SJSA1 (cell line): ENCODE measurements around the gene ARHGEF5. TPM values are rescaled to one million over a fixed set of nuclear protein-coding genes. Genes with fewer than 3 reads are reported as not detected.
"Not testable (repeated sequence)": the region's sequence is repeated elsewhere in the genome, so short reads cannot be mapped to it uniquely, and the experiment has no call there.

ENCODE experiments used
- DNase-seq, 2 experiments: peaks; one replicate each; pipeline ENCODE4 v3.0.0-alpha.2; 2015 to 2020; ENCODE audit warnings: low spot score in 2 of 2, low read depth in 1 of 2
- H3K27ac ChIP-seq: fragments of 250-450 bp; sonication (Bioruptor Pico); 2 replicates; pipeline ENCODE4 v1.5.1; 2020; ENCODE audit warnings: mild to moderate bottlenecking, moderate library complexity
- H3K27me3 ChIP-seq: fragments of 250-450 bp; sonication (Bioruptor Pico); replicated peaks from 2 replicates; pipeline ENCODE4 v1.5.1; 2020; ENCODE audit warnings: mild to moderate bottlenecking, moderate library complexity
- H3K36me3 ChIP-seq: fragments of 250-450 bp; sonication (Bioruptor Pico); 2 replicates; pipeline ENCODE4 v1.5.1; 2020; ENCODE audit warnings: mild to moderate bottlenecking
- H3K4me1 ChIP-seq: fragments of 250-450 bp; sonication (Bioruptor Pico); replicated peaks from 2 replicates; pipeline ENCODE4 v1.6.1; 2021; ENCODE audit warnings: mild to moderate bottlenecking
- H3K4me3 ChIP-seq: fragments of 250-450 bp; sonication (Bioruptor Pico); 2 replicates; pipeline ENCODE4 v1.5.1; 2020; ENCODE audit warnings: mild to moderate bottlenecking
- H3K9me3 ChIP-seq: fragments of 250-450 bp; sonication (Bioruptor Pico); replicated peaks from 2 replicates; pipeline ENCODE4 v1.5.1; 2020; ENCODE audit warnings: mild to moderate bottlenecking
- total RNA-seq: library from RNA; depleted of rRNA; stranded (reverse); fragments of >200 nt; shearing (Covaris generic); gene quantifications from 2 replicates; pipeline ENCODE4 v1.2.3, GENCODE V29; 2014

ARHGEF5 gene
- total RNA-seq, 1 experiment from 2014 or later, result 0.29 TPM

DNA sequence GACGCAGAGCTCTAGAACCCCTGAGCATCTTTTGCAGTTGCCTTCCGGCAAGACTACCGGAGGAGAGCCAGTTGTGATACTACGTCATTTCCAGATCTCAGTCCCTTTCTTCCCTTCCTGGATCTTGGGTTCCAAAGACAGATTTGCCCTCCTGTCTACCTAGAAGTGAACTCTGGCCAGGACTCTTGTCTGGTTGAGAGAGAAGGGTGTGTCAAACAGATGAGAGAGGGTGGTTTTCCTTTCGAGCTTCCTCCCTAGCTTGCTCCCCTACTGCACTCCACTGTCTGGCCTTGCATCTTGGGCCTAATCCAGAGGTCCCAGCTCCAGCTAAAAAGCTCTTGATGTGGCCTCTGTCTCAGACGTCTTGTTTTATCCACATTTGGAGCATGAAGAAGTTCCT, 983 bp downstream of the ARHGEF5 start:
- not testable (repeated sequence) for H3K9me3 ChIP-seq, H3K4me3 ChIP-seq, H3K27ac ChIP-seq, DNase-seq, H3K4me1 ChIP-seq, H3K36me3 ChIP-seq, H3K27me3 ChIP-seq

DNA sequence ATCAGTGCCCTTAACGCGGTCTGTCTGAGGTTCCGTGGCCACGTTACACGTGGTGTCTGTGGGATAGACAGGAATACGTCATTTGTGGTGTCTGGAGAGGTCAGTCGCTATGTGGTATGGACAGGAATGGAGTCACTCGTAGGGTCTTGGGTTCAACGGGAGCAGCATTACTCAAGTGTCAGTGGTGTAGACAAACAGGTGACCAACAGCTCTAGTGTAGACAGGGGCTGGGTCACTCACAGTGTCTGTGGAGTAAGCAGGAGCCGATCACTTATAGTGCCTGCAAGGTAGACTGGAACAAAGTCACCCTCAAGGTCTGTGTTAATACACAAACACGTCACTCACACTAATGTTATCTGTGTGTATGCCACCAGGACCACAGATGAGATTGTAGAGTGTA, 1.7 kb downstream of the ARHGEF5 start:
- H3K4me1 ChIP-seq, H3K4me3 ChIP-seq, H3K27ac ChIP-seq, H3K9me3 ChIP-seq, DNase-seq, H3K36me3 ChIP-seq, H3K27me3 ChIP-seq: not testable (repeated sequence)

DNA sequence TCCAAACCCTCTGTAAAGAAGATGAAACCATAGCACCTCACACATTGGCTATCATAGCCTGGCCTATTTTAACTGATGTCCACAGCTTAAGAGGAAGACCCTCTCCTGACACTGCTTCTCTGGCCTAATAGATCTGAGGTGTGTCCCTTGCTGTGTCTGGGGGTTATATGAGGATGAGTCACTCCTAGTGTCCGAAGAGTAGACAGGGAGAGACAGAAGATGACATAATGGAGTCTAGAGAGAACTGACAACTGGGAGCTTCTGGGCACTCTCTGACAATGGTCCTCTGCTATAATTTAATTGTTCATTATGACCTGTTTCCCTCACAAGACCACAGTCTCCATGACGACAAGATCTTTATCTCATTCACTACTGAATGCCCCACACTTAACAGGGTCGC, 6.9 kb downstream of the ARHGEF5 start:
- not testable (repeated sequence) for H3K27me3 ChIP-seq, H3K27ac ChIP-seq, DNase-seq, H3K4me1 ChIP-seq, H3K4me3 ChIP-seq, H3K9me3 ChIP-seq, H3K36me3 ChIP-seq

- H3K4me1 ChIP-seq, H3K27ac ChIP-seq, H3K9me3 ChIP-seq, H3K36me3 ChIP-seq, DNase-seq, H3K4me3 ChIP-seq, H3K27me3 ChIP-seq: not testable (repeated sequence)
Measured at GRCh38 chr7:144365523-144365922, 10.3 kb downstream of the ARHGEF5 start.

GRCh38 chr7:144367250-144367649, 12.0 kb downstream of the ARHGEF5 start:
- H3K4me3 ChIP-seq, H3K4me1 ChIP-seq: not testable (repeated sequence)

DNA sequence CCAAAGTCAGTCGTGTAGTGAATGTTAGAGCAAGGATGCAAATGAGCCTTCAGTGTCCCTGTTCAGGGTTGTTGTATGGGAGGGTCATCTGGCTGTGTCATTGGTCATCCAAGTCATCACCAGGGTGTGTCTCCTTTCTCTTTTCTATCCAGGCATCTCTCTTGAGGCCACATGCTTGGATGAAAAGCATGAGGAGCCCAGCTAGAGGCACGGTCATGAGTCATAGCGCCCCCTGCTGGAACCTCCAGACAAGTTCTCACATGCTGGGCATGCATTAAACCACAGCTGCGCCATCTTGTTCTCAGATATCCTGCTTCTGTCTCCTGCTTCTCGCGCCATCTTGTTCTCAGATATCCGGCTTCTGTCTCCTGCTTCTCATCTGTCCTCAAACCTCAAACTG, 14.0 kb downstream of the ARHGEF5 start:
- not testable (repeated sequence) for H3K27ac ChIP-seq, H3K9me3 ChIP-seq, DNase-seq, H3K36me3 ChIP-seq, H3K4me1 ChIP-seq, H3K4me3 ChIP-seq, H3K27me3 ChIP-seq

More at GRCh38 chr7:144367250-144367649, 12.0 kb downstream of the ARHGEF5 start:
- H3K9me3 ChIP-seq, H3K27me3 ChIP-seq, H3K36me3 ChIP-seq, DNase-seq, H3K27ac ChIP-seq: not testable (repeated sequence)

- no peaks in the 10 kb centered on the region for H3K4me1 ChIP-seq
Measured at GRCh38 chr7:144378651-144379050, 23.4 kb downstream of the ARHGEF5 start.

DNA sequence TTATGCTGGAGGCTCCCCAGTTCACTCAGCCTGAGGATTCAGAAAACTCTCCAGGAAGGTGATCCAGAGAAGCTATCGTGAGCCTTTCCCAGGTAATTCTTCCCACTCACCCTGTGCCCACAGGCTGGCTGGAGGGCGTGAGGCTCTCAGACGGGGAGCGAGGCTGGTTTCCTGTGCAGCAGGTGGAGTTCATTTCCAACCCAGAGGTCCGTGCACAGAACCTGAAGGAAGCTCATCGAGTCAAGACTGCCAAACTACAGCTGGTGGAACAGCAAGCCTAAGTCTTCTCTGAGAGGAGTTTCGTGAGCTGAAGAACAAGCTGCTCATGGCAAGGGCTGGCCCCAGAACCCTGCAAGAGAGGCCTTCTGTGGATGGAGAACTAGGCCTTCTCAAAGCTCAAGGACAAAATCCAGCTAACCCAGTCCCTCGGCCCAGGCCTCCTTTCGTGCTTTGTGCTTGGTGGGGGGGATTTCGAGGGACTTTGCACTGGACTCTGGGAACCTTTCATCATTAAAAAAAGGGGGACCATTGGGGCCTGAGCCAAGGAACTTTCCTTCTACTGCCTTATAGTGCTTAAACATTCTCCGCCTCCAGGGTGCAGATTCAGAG, 24.7 kb downstream of the ARHGEF5 start:
- DNase-seq, result no peak
- no peak overlapping the region for H3K27ac ChIP-seq
- peaks cover 11% of the 10 kb centered on the region for H3K4me1 ChIP-seq
- no peak overlapping the region for H3K4me3 ChIP-seq
- H3K27me3 ChIP-seq, result no peaks in the 10 kb centered on the region
- no peaks in the 10 kb centered on the region for H3K36me3 ChIP-seq
- no peaks in the 10 kb centered on the region for H3K9me3 ChIP-seq

More at GRCh38 chr7:144378651-144379050, 23.4 kb downstream of the ARHGEF5 start:
- H3K27me3 ChIP-seq, result no peaks in the 10 kb centered on the region
- no peaks in the 10 kb centered on the region for H3K9me3 ChIP-seq
- DNase-seq, result no peak
- no peaks in the 10 kb centered on the region for H3K36me3 ChIP-seq
- H3K4me3 ChIP-seq, result no peak overlapping the region
- H3K27ac ChIP-seq, result no peak overlapping the region

DNA sequence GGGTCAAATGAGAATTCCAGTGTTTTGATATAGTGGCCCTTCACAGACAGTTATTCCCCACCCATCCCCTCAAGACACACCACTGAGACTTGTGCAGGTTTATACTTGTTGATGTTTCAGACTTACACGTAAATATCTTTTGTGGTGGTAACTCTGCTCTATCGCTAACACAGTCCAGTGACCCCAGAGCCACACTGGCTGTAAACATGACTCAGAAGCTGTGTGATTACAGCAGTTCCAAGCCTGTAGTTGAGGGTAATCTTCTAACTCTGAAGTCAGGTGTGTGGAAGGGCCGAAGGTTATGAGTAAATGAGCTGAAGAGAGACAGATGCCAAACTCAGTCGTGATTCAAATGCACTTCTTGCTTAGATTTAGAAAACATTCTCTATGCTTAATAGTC, 28.9 kb downstream of the ARHGEF5 start:
- Histone ChIP-seq H3K4me3 (no peak overlapping the region), H3K27me3 (no peaks in the 10 kb centered on the region), H3K27ac (no peak overlapping the region), H3K9me3 (no peaks in the 10 kb centered on the region), H3K36me3 (no peaks in the 10 kb centered on the region), H3K4me1 (peaks cover 11% of the 10 kb centered on the region)
- peak in 1 of 2 experiments; percentile 11 for DNase-seq

- Histone ChIP-seq H3K9me3 (no peaks in the 10 kb centered on the region), H3K36me3 (no peaks in the 10 kb centered on the region), H3K27me3 (no peaks in the 10 kb centered on the region), H3K27ac (no peak overlapping the region), H3K4me3 (no peak overlapping the region), H3K4me1 (peaks cover 11% of the 10 kb centered on the region)
- peak in 1 of 2 experiments; percentile 6 for DNase-seq
Measured at GRCh38 chr7:144384555-144385245, 29.5 kb downstream of the ARHGEF5 start.

- DNase-seq, result no peak
- H3K4me1 ChIP-seq, result peaks cover 11% of the 10 kb centered on the region
- H3K36me3 ChIP-seq, result no peaks in the 10 kb centered on the region
- no peak overlapping the region for H3K27ac ChIP-seq
- H3K27me3 ChIP-seq, result no peaks in the 10 kb centered on the region
- H3K9me3 ChIP-seq, result no peaks in the 10 kb centered on the region
- H3K4me3 ChIP-seq, result no peak overlapping the region
Measured at GRCh38 chr7:144386741-144387140, 31.5 kb downstream of the ARHGEF5 start.

GRCh38 chr7:144388950-144389349, 33.7 kb downstream of the ARHGEF5 start:
- peaks cover 9% of the 10 kb centered on the region for H3K4me1 ChIP-seq
- no peaks in the 10 kb centered on the region for H3K36me3 ChIP-seq
- H3K27me3 ChIP-seq, result no peaks in the 10 kb centered on the region
- no peak overlapping the region for H3K4me3 ChIP-seq
- H3K9me3 ChIP-seq, result no peaks in the 10 kb centered on the region
- no peak for DNase-seq
- H3K27ac ChIP-seq, result no peak overlapping the region

DNA sequence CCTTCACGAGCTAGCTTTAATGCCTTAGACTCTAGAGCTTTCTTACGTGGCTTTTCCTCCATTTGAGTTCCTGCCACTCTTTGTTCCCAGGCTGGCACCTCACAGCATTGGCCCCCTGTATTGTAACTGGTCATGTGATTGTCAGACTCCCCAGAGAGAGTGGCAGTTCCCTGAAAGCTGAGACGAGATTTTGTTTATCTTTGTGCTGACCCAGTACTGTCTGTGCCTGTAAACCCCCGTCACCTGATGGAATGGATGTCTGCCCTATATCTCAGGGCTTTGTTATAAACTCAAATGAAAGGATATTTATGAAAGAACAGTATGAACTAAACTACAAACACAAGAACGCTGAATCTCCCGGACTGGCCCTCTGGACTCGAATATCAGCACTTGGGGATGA, 35.3 kb downstream of the ARHGEF5 start:
- H3K9me3 ChIP-seq, result no peaks in the 10 kb centered on the region
- no peak overlapping the region for H3K27ac ChIP-seq
- no peaks in the 10 kb centered on the region for H3K36me3 ChIP-seq
- H3K4me3 ChIP-seq, result no peak overlapping the region
- no peak for DNase-seq
- H3K27me3 ChIP-seq, result no peaks in the 10 kb centered on the region
- no peaks in the 10 kb centered on the region for H3K4me1 ChIP-seq

DNA sequence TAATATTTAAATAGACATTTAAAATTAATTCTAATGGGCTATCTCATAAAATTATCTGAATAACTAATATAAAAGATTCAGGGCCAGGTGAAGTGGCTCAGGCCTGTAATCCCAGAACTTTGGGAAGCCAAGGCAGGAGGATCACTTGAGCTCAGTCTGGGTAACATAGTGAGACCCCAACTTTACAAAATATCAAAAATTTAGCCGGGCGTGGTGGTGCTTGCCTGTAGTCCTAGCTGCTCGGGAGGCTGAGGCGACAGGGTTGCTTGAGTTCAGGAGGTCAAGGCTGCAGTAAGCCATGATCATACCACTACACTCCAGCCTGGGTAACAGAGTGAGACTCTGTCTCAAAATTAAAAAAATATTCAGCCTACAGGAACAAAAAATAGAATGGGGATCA, 35.8 kb downstream of the ARHGEF5 start:
- no peaks in the 10 kb centered on the region for H3K9me3 ChIP-seq
- no peak overlapping the region for H3K27ac ChIP-seq
- no peak for DNase-seq
- no peaks in the 10 kb centered on the region for H3K27me3 ChIP-seq
- H3K4me3 ChIP-seq, result no peak overlapping the region
- H3K36me3 ChIP-seq, result no peaks in the 10 kb centered on the region
- H3K4me1 ChIP-seq, result no peaks in the 10 kb centered on the region
